ENCODE data around the gene SDK1.
A peak's percentile ranks its signal among the peaks of the same experiment; 100 is the strongest.
"Not testable (repeated sequence)": the region's sequence is repeated elsewhere in the genome, so short reads cannot be mapped to it uniquely, and the experiment has no call there.

Gene SDK1

DNA sequence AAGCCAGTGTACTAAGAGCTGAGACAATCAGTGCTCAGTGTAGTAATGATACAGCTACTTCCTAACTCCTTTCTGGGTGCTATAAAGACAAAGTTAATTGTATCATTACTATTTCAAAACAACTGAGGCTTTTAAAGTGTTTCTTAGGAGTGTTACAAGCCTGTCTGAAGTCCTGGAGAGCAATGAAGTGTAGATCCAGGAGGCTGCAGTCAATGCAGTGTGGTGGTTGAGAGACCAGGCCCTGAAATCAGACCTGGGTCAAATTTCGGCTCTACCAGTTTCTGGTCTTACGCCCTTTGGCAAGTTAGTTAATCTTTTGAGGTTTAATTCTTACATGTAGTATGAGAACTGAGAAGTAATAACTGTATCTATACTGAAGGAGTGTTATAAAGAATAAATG, 387.0 kb downstream of the SDK1 start:
- H3K4me3 ChIP-seq (ENCODE audit: low read depth, low read length): no peak overlapping the region
- no peak for TF ChIP-seq CTCF (IDR thresholded peaks at IDR 0.05; ENCODE audit: control insufficient read depth, extremely low read depth, insufficient read depth)
- DNase-seq (ENCODE audit: low read depth): no peak

DNA sequence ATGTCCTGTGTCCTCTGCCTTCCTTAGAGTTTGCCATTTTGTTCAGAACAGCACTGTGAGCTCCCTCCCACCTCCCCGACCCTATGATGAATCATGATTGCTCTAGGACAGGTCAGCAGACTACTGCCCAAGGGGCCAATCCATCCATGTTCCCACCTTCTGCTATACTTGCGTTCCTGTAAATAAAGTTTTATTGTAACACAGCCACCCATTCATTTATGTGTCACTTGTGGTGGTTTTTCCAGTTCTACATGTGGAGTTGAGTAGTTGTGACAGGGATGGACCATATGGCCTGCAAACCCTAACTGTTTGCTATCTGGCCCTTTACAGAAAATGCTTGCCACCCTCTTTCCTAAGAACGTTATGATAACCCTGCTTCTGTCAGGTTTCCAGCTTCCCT, 387.8 kb downstream of the SDK1 start:
- no peak for DNase-seq (ENCODE audit: low read depth)
- TF ChIP-seq CTCF (IDR thresholded peaks at IDR 0.05; ENCODE audit: control insufficient read depth, extremely low read depth, insufficient read depth): no peak

GRCh38 chr7:3691478-3692158, 390.6 kb downstream of the SDK1 start:
- no peak for TF ChIP-seq CTCF (IDR thresholded peaks at IDR 0.05; ENCODE audit: control insufficient read depth, extremely low read depth, insufficient read depth)
- H3K4me3 ChIP-seq (ENCODE audit: low read depth, low read length): no peak overlapping the region
- no peak for DNase-seq (ENCODE audit: low read depth)

More for the DNA sequence above, 387.8 kb downstream of the SDK1 start:
- H3K4me3 ChIP-seq (ENCODE audit: low read depth, low read length): no peak overlapping the region

- peak; percentile 18 for DNase-seq (ENCODE audit: low read depth)
Measured at GRCh38 chr7:3695602-3696001, 394.6 kb downstream of the SDK1 start.

GRCh38 chr7:3696113-3696512, 395.1 kb downstream of the SDK1 start:
- no peak for TF ChIP-seq CTCF (IDR thresholded peaks at IDR 0.05; ENCODE audit: control insufficient read depth, extremely low read depth, insufficient read depth)
- H3K4me3 ChIP-seq (ENCODE audit: low read depth, low read length): no peak overlapping the region
- DNase-seq (ENCODE audit: low read depth): peak; percentile 50

More at GRCh38 chr7:3695602-3696001, 394.6 kb downstream of the SDK1 start:
- peak; percentile 94 for TF ChIP-seq CTCF (IDR thresholded peaks at IDR 0.05; ENCODE audit: control insufficient read depth, extremely low read depth, insufficient read depth)
- H3K4me3 ChIP-seq (ENCODE audit: low read depth, low read length): no peak overlapping the region

GRCh38 chr7:3697472-3697871, 396.4 kb downstream of the SDK1 start:
- TF ChIP-seq CTCF (IDR thresholded peaks at IDR 0.05; ENCODE audit: control insufficient read depth, extremely low read depth, insufficient read depth): no peak
- DNase-seq (ENCODE audit: low read depth): no peak
- no peak overlapping the region for H3K4me3 ChIP-seq (ENCODE audit: low read depth, low read length)

- no peak for DNase-seq (ENCODE audit: low read depth)
- TF ChIP-seq CTCF (IDR thresholded peaks at IDR 0.05; ENCODE audit: control insufficient read depth, extremely low read depth, insufficient read depth): no peak
- no peak overlapping the region for H3K4me3 ChIP-seq (ENCODE audit: low read depth, low read length)
Measured at GRCh38 chr7:3705258-3705657, 404.2 kb downstream of the SDK1 start.

GRCh38 chr7:3706091-3706490, 405.0 kb downstream of the SDK1 start:
- not testable (repeated sequence) for H3K4me3 ChIP-seq (ENCODE audit: low read depth, low read length)

More at GRCh38 chr7:3706091-3706490, 405.0 kb downstream of the SDK1 start:
- DNase-seq (ENCODE audit: low read depth): not testable (repeated sequence)
